HG02588 (cell line): ENCODE measurements around the gene FFAR1.

Experiments used
- ATAC-seq: cut with Tn5 transposase; IDR thresholded peaks from one replicate; pipeline ENCODE4 v1.9.1; 2021; ENCODE audit warnings: mild to moderate bottlenecking, moderate library complexity; ENCODE audit not compliant: unreplicated experiment

FFAR1 gene

GRCh38 chr19:35347171-35347929, at the start of gene FFAR1:
FFAR1 (plus strand) TSS chr19:35347902; CDS start chr19:35351552, 3,650 bp downstream.
- ATAC-seq, result peak; percentile 59

GRCh38 chr19:35297922-35298321, 49.8 kb upstream of the FFAR1 start:
- ATAC-seq, result no peak

GRCh38 chr19:35298561-35298972, 49.1 kb upstream of the FFAR1 start:
- no peak for ATAC-seq

GRCh38 chr19:35299523-35300338, 48.0 kb upstream of the FFAR1 start:
- ATAC-seq, result no peak

GRCh38 chr19:35300339-35300649, 47.4 kb upstream of the FFAR1 start:
- ATAC-seq, result no peak

GRCh38 chr19:35301961-35302360, 45.7 kb upstream of the FFAR1 start:
- no peak for ATAC-seq

- no peak for ATAC-seq
These were observed 45.3 kb upstream of the FFAR1 start for GRCh38 chr19:35302446-35302845.

GRCh38 chr19:35303357-35303915, 44.3 kb upstream of the FFAR1 start:
- ATAC-seq, result no peak

- no peak for ATAC-seq
These were observed 43.7 kb upstream of the FFAR1 start for GRCh38 chr19:35304036-35304435.

GRCh38 chr19:35305181-35305580, 42.5 kb upstream of the FFAR1 start:
- ATAC-seq, result no peak

- no peak for ATAC-seq
These were observed 41.0 kb upstream of the FFAR1 start for GRCh38 chr19:35306473-35307246.

GRCh38 chr19:35307931-35308330, 39.8 kb upstream of the FFAR1 start:
- no peak for ATAC-seq

GRCh38 chr19:35308910-35309309, 38.8 kb upstream of the FFAR1 start:
- no peak for ATAC-seq

GRCh38 chr19:35309481-35310279, 38.0 kb upstream of the FFAR1 start:
- ATAC-seq, result no peak

GRCh38 chr19:35310331-35310730, 37.4 kb upstream of the FFAR1 start:
- ATAC-seq, result no peak

- no peak for ATAC-seq
These were observed 36.8 kb upstream of the FFAR1 start for GRCh38 chr19:35310811-35311465.

GRCh38 chr19:35311901-35312665, 35.6 kb upstream of the FFAR1 start:
- no peak for ATAC-seq

GRCh38 chr19:35313587-35313986, 34.1 kb upstream of the FFAR1 start:
- no peak for ATAC-seq

GRCh38 chr19:35314031-35314430, 33.7 kb upstream of the FFAR1 start:
- no peak for ATAC-seq
